Tibial nerve (tissue), 4 donors: Measurements from ENCODE around the gene RBCK1.

Experiments
- EP300 ChIP-seq, 2 donors: sonication (generic); formaldehyde crosslinking; IDR thresholded peaks; one replicate each; pipeline ENCODE4 v1.6.1; 2017; ENCODE audit warnings: antibody characterized with exemption in 2 of 2, mild to moderate bottlenecking in 1 of 2
- POLR2A ChIP-seq, 2 donors: fragments of 450-650 bp; IDR thresholded peaks; one replicate each; pipeline ENCODE4 v1.6.1; 2017; ENCODE audit warnings: antibody characterized with exemption in 2 of 2, mild to moderate bottlenecking in 2 of 2, moderate library complexity in 2 of 2
- TF ChIP-seq, protein P1 (sequence below), 5 experiments: fragments of 200-600 bp in 3 of 5; fragments of 450-650 bp in 2 of 5; sonication (generic) in 3 of 5; IDR thresholded peaks; one replicate each; pipeline ENCODE4 v1.5.1; 2016 to 2019; ENCODE audit warnings: antibody characterized with exemption in 5 of 5, mild to moderate bottlenecking in 3 of 5, moderate library complexity in 2 of 5

GRCh38 chr20:420166-420620 is 12.1 kb downstream of the RBCK1 start:
- TF ChIP-seq, protein P1, sequence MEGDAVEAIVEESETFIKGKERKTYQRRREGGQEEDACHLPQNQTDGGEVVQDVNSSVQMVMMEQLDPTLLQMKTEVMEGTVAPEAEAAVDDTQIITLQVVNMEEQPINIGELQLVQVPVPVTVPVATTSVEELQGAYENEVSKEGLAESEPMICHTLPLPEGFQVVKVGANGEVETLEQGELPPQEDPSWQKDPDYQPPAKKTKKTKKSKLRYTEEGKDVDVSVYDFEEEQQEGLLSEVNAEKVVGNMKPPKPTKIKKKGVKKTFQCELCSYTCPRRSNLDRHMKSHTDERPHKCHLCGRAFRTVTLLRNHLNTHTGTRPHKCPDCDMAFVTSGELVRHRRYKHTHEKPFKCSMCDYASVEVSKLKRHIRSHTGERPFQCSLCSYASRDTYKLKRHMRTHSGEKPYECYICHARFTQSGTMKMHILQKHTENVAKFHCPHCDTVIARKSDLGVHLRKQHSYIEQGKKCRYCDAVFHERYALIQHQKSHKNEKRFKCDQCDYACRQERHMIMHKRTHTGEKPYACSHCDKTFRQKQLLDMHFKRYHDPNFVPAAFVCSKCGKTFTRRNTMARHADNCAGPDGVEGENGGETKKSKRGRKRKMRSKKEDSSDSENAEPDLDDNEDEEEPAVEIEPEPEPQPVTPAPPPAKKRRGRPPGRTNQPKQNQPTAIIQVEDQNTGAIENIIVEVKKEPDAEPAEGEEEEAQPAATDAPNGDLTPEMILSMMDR (IDR thresholded peaks at IDR 0.05) = no peak
- TF ChIP-seq POLR2A (IDR thresholded peaks at IDR 0.05) = no peak
- TF ChIP-seq EP300 (IDR thresholded peaks at IDR 0.05) = no peak
